K562 (cell line): Measurements from ENCODE around the gene TTC16.

ENCODE experiments used
- CTCF ChIP-seq, 3 experiments: IDR thresholded peaks in 2 of 3; conservative IDR thresholded peaks in 1 of 3; 2 replicates each; pipeline ENCODE4 v1.5.1; 2011 to 2012; ENCODE audit warnings: low read length in 3 of 3, mild to moderate bottlenecking in 3 of 3, control low read depth in 2 of 3, improper control_type of control experiment in 1 of 3, inconsistent platforms in 1 of 3, low read depth in 1 of 3, mixed read lengths in 1 of 3, moderate library complexity in 1 of 3; ENCODE audit not compliant: insufficient read depth in 2 of 3
- EGR1 ChIP-seq: fragments of 450-650 bp; conservative IDR thresholded peaks from 2 replicates; pipeline ENCODE4 v1.6.1; 2017; ENCODE audit warnings: mild to moderate bottlenecking
- EZH2 ChIP-seq: IDR thresholded peaks from 2 replicates; pipeline ENCODE4 v1.6.1; 2012; ENCODE audit warnings: low read depth, mild to moderate bottlenecking, inconsistent platforms, low read length, borderline replicate concordance
- NCOR1 ChIP-seq: fragments of 450-650 bp; IDR thresholded peaks from 2 replicates; pipeline ENCODE4 v1.6.1; 2016; ENCODE audit warnings: mild to moderate bottlenecking, moderate library complexity
- SAP30 ChIP-seq: fragments of 200-600 bp; sonication (generic); IDR thresholded peaks from 2 replicates; pipeline ENCODE4 v1.6.1; 2012; ENCODE audit warnings: borderline replicate concordance, low read depth, mild to moderate bottlenecking, moderate library complexity, low read length, control low read depth, inconsistent platforms; ENCODE audit not compliant: insufficient read depth, poor library complexity, severe bottlenecking
- SIN3A ChIP-seq, 2 experiments: fragments of 150-350 bp in 1 of 2; IDR thresholded peaks; 2 replicates each; pipeline ENCODE4 v1.6.1; 2011 to 2016; ENCODE audit warnings: borderline replicate concordance in 2 of 2, low read depth in 2 of 2, low read length in 2 of 2, mild to moderate bottlenecking in 2 of 2, moderate library complexity in 2 of 2; ENCODE audit not compliant: control insufficient read depth in 1 of 2
- SNAPC5 ChIP-seq: fragments of 250-450 bp; sonication (Bioruptor Pico); IDR thresholded peaks from 2 replicates; pipeline ENCODE4 v1.8.0; 2021; ENCODE audit warnings: moderate library complexity, mild to moderate bottlenecking, inconsistent platforms
- SREBF2 ChIP-seq: sonication (generic); formaldehyde crosslinking; IDR thresholded peaks from 2 replicates; pipeline ENCODE4 v1.4.0; 2020; ENCODE audit warnings: mild to moderate bottlenecking, missing genetic modification reagents
- TAF1 ChIP-seq: IDR thresholded peaks from 2 replicates; pipeline ENCODE4 v1.6.1; 2011; ENCODE audit warnings: mild to moderate bottlenecking, low read length, moderate library complexity; ENCODE audit not compliant: insufficient read depth, control insufficient read depth, severe bottlenecking; ENCODE audit errors: extremely low read depth
- TRIM28 ChIP-seq: fragments of 450-650 bp; IDR thresholded peaks from 2 replicates; pipeline ENCODE4 v1.6.1; 2017
- ZNF274 ChIP-seq: IDR thresholded peaks from 2 replicates; pipeline ENCODE4 v1.6.1; 2011; ENCODE audit warnings: low read depth, mild to moderate bottlenecking, low read length, moderate library complexity, borderline replicate concordance
- TF ChIP-seq, protein P1 (sequence below): fragments of 250-450 bp; sonication (Bioruptor Pico); IDR thresholded peaks from 2 replicates; pipeline ENCODE4 v1.4.0; 2020

- no peak for TF ChIP-seq SREBF2 (CRISPR knock-in tag)
- TF ChIP-seq CTCF (IDR thresholded peaks at IDR 0.05 in 2 of 3, conservative IDR thresholded peaks at IDR 0.05 in 1 of 3; ENCODE audit: insufficient read depth in 2 of 3, low read depth in 1 of 3, low read length in 3 of 3): no peak
- TF ChIP-seq NCOR1: no peak
- TF ChIP-seq SIN3A (IDR thresholded peaks at IDR 0.05; ENCODE audit: borderline replicate concordance in 2 of 2, control insufficient read depth in 1 of 2, low read depth in 2 of 2, low read length in 2 of 2): no peak
- TF ChIP-seq, protein P1, sequence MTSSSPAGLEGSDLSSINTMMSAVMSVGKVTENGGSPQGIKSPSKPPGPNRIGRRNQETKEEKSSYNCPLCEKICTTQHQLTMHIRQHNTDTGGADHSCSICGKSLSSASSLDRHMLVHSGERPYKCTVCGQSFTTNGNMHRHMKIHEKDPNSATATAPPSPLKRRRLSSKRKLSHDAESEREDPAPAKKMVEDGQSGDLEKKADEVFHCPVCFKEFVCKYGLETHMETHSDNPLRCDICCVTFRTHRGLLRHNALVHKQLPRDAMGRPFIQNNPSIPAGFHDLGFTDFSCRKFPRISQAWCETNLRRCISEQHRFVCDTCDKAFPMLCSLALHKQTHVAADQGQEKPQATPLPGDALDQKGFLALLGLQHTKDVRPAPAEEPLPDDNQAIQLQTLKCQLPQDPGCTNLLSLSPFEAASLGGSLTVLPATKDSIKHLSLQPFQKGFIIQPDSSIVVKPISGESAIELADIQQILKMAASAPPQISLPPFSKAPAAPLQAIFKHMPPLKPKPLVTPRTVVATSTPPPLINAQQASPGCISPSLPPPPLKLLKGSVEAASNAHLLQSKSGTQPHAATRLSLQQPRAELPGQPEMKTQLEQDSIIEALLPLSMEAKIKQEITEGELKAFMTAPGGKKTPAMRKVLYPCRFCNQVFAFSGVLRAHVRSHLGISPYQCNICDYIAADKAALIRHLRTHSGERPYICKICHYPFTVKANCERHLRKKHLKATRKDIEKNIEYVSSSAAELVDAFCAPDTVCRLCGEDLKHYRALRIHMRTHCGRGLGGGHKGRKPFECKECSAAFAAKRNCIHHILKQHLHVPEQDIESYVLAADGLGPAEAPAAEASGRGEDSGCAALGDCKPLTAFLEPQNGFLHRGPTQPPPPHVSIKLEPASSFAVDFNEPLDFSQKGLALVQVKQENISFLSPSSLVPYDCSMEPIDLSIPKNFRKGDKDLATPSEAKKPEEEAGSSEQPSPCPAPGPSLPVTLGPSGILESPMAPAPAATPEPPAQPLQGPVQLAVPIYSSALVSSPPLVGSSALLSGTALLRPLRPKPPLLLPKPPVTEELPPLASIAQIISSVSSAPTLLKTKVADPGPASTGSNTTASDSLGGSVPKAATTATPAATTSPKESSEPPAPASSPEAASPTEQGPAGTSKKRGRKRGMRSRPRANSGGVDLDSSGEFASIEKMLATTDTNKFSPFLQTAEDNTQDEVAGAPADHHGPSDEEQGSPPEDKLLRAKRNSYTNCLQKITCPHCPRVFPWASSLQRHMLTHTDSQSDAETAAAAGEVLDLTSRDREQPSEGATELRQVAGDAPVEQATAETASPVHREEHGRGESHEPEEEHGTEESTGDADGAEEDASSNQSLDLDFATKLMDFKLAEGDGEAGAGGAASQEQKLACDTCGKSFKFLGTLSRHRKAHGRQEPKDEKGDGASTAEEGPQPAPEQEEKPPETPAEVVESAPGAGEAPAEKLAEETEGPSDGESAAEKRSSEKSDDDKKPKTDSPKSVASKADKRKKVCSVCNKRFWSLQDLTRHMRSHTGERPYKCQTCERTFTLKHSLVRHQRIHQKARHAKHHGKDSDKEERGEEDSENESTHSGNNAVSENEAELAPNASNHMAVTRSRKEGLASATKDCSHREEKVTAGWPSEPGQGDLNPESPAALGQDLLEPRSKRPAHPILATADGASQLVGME (CRISPR knock-in tag): no peak
- no peak for TF ChIP-seq EGR1
- no peak for TF ChIP-seq TAF1
- TF ChIP-seq EZH2: no peak
- TF ChIP-seq SNAPC5 (CRISPR knock-in tag): no peak
- no peak for TF ChIP-seq TRIM28
- no peak for TF ChIP-seq ZNF274
- TF ChIP-seq SAP30: no peak
These were observed 18.3 kb upstream of the TTC16 start for GRCh38 chr9:127697575-127697974.
